Ishikawa (cell line): ENCODE measurements around the gene ARHGEF25.

ENCODE experiments used
- EGR1 ChIP-seq: IDR thresholded peaks from 2 replicates; pipeline ENCODE4 v1.6.1; 2012
- EP300 ChIP-seq: IDR thresholded peaks from 2 replicates; pipeline ENCODE4 v1.6.1; 2012; ENCODE audit warnings: borderline replicate concordance
- FOXM1 ChIP-seq: IDR thresholded peaks from 2 replicates; pipeline ENCODE4 v1.6.1; 2012; ENCODE audit warnings: low read depth, borderline replicate concordance
- MAX ChIP-seq: IDR thresholded peaks from 2 replicates; pipeline ENCODE4 v1.6.1; 2012
- NFIC ChIP-seq: IDR thresholded peaks from 2 replicates; pipeline ENCODE4 v1.6.1; 2012
- RAD21 ChIP-seq: IDR thresholded peaks from 2 replicates; pipeline ENCODE4 v1.6.1; 2012; ENCODE audit warnings: low read depth
- REST ChIP-seq: IDR thresholded peaks from 2 replicates; pipeline ENCODE4 v1.6.1; 2012; ENCODE audit warnings: low read depth, mild to moderate bottlenecking
- TAF1 ChIP-seq: IDR thresholded peaks from 2 replicates; pipeline ENCODE4 v1.6.1; 2012; ENCODE audit warnings: low read depth, mild to moderate bottlenecking
- TCF12 ChIP-seq: IDR thresholded peaks from 2 replicates; pipeline ENCODE4 v1.6.1; 2012; ENCODE audit warnings: low read depth
- TEAD4 ChIP-seq: IDR thresholded peaks from 2 replicates; pipeline ENCODE4 v1.6.1; 2012
- USF1 ChIP-seq: IDR thresholded peaks from 2 replicates; pipeline ENCODE4 v1.6.1; 2012
- YY1 ChIP-seq: IDR thresholded peaks from 2 replicates; pipeline ENCODE4 v1.6.1; 2012; ENCODE audit warnings: low read depth
- ZBTB7A ChIP-seq: IDR thresholded peaks from 2 replicates; pipeline ENCODE4 v1.6.1; 2012; ENCODE audit warnings: low read depth

GRCh38 chr12:57611827-57612710 lies 834 bp downstream of the ARHGEF25 start:
- TF ChIP-seq RAD21 (no peak), YY1 (no peak), TAF1 (no peak), TEAD4 (no peak), REST (no peak), ZBTB7A (no peak; the same call in 1 of the 2 replicates), MAX (no peak), FOXM1 (no peak), EP300 (no peak), NFIC (no peak), TCF12 (no peak), USF1 (no peak), EGR1 (no peak)
